Neural cell (in vitro differentiated cells): ENCODE data around the gene DOCK2.
"Not testable (repeated sequence)": the region's sequence is repeated elsewhere in the genome, so short reads cannot be mapped to it uniquely, and the experiment has no call there.

ENCODE experiments used
- CTCF ChIP-seq: fragments of 450-650 bp; IDR thresholded peaks from 2 replicates; pipeline ENCODE4 v1.5.1; 2014; ENCODE audit warnings: antibody characterized with exemption, mild to moderate bottlenecking, moderate library complexity; ENCODE audit not compliant: poor library complexity, severe bottlenecking
- EZH2 ChIP-seq: fragments of 200-600, 300-800 bp; shearing (Covaris generic), sonication (generic); IDR thresholded peaks from 2 replicates; pipeline ENCODE4 v1.6.1; 2014; ENCODE audit warnings: antibody characterized with exemption, low read length, borderline replicate concordance, mild to moderate bottlenecking; ENCODE audit not compliant: insufficient read depth, poor library complexity, severe bottlenecking
- RAD21 ChIP-seq: fragments of 450-650 bp; conservative IDR thresholded peaks from 2 replicates; pipeline ENCODE4 v1.6.1; 2014; ENCODE audit warnings: antibody characterized with exemption, mild to moderate bottlenecking, moderate library complexity
- REST ChIP-seq: IDR thresholded peaks from 2 replicates; pipeline ENCODE4 v1.6.1; 2012; ENCODE audit warnings: borderline replicate concordance

GRCh38 chr5:169834540-169834939 lies 197.5 kb downstream of the DOCK2 start:
- TF ChIP-seq CTCF, RAD21, REST, EZH2: not testable (repeated sequence)
